Measurements from ENCODE around the gene KIAA0753.
"Not testable (repeated sequence)": the region's sequence is repeated elsewhere in the genome, so short reads cannot be mapped to it uniquely, and the experiment has no call there.

The KIAA0753 gene

DNA sequence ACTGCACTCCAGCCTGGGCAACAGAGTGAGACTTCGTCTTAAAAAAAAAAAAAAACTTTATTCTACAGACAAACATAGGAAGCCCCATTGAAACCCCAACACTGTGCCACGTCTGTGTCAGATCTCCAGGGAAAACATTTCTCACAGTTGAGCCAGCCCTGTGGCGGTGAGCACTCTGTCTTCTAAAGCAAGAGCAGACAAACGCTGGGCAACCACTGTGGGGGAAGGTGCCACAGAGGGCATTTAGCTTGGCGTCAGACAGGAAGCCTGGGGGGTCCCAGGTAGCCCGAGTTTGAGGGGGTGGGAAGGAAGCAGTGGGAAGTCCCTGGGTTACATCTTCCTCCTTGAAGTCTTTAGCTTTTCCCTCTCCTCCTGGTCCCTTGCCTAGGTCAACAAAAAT, 27.0 kb upstream of the KIAA0753 start:
- no peaks in the 10 kb centered on the region for H3K36me3 ChIP-seq (ENCODE audit: insufficient read depth, low read length)
- H3K27me3 ChIP-seq (ENCODE audit: control insufficient read depth in 1 of 2, insufficient read depth in 2 of 2, low read length in 2 of 2) = peaks cover 0 to 6% of the 10 kb centered on the region in 2 donors
- H3K4me3 ChIP-seq (ENCODE audit: low read depth in 1 of 2, low read length in 2 of 2) = no peak overlapping the region
- no peak overlapping the region for H3K27ac ChIP-seq (ENCODE audit: low read depth, low read length)
- H3K9me3 ChIP-seq (ENCODE audit: low read length) = no peaks in the 10 kb centered on the region
- no peak overlapping the region for H3K9ac ChIP-seq (ENCODE audit: low read length)
- no peaks in the 10 kb centered on the region for H3K4me1 ChIP-seq (ENCODE audit: insufficient read depth, low read length)

DNA sequence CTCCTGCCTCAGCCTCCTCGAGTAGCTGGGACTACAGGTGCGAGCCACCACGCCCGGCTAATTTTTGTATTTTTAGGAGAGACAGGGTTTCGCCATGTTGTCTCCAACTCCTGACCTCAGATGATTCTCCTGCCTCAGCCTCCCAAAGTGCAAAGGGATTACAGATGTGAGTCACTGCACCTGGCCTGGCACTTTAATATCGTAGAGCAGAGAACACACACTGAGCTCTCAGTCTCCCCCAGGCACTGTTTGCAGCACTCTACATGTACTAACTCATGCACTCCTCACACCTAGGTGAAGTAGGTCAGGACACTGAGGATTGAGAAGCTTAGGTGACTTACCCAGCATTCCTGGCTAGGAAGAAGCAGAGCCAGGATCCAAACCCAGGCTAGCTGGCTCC, 26.0 kb upstream of the KIAA0753 start:
- Histone ChIP-seq H3K36me3 (ENCODE audit: insufficient read depth, low read length) (no peaks in the 10 kb centered on the region), H3K9me3 (ENCODE audit: low read length) (no peaks in the 10 kb centered on the region), H3K27me3 (ENCODE audit: control insufficient read depth in 1 of 2, insufficient read depth in 2 of 2, low read length in 2 of 2) (peaks cover 0 to 6% of the 10 kb centered on the region in 2 donors), H3K27ac (ENCODE audit: low read depth, low read length) (no peak overlapping the region), H3K9ac (ENCODE audit: low read length) (no peak overlapping the region), H3K4me1 (ENCODE audit: insufficient read depth, low read length) (no peaks in the 10 kb centered on the region), H3K4me3 (ENCODE audit: low read depth in 1 of 2, low read length in 2 of 2) (no peak overlapping the region)

- Histone ChIP-seq H3K9me3 (ENCODE audit: low read length) (no peaks in the 10 kb centered on the region), H3K9ac (ENCODE audit: low read length) (no peak overlapping the region), H3K36me3 (ENCODE audit: insufficient read depth, low read length) (no peaks in the 10 kb centered on the region), H3K4me1 (ENCODE audit: insufficient read depth, low read length) (no peaks in the 10 kb centered on the region), H3K27ac (ENCODE audit: low read depth, low read length) (no peak overlapping the region), H3K4me3 (ENCODE audit: low read depth in 1 of 2, low read length in 2 of 2) (no peak overlapping the region), H3K27me3 (ENCODE audit: control insufficient read depth in 1 of 2, insufficient read depth in 2 of 2, low read length in 2 of 2) (peaks cover 0 to 6% of the 10 kb centered on the region in 2 donors)
Measured at GRCh38 chr17:6666077-6666521, 25.6 kb upstream of the KIAA0753 start.

DNA sequence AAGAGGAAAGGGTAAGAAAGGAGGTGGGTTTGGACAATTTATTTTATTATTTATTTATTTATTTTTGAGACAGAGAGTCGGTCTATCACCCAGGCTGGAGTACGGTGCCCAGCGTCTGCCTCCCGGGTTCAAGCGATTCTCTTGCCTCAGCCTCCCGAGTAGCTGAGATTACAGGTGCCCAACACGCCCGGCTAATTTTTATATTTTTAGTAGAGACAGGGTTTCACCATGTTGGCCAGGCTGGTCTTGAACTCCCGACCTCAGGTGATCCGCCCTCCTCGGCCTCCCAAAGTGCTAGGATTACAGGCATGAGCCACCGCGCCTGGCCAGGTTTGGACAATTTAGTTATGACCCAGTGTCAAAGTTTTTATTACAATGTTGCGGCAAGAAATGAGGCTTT, 22.7 kb upstream of the KIAA0753 start:
- H3K27me3 ChIP-seq (ENCODE audit: control insufficient read depth in 1 of 2, insufficient read depth in 2 of 2, low read length in 2 of 2); H3K27ac ChIP-seq (ENCODE audit: low read depth, low read length); H3K9me3 ChIP-seq (ENCODE audit: low read length); H3K36me3 ChIP-seq (ENCODE audit: insufficient read depth, low read length); H3K4me1 ChIP-seq (ENCODE audit: insufficient read depth, low read length); H3K9ac ChIP-seq (ENCODE audit: low read length); H3K4me3 ChIP-seq (ENCODE audit: low read depth in 1 of 2, low read length in 2 of 2): not testable (repeated sequence)

GRCh38 chr17:6661464-6661848, 20.9 kb upstream of the KIAA0753 start:
- Histone ChIP-seq H3K4me1 (ENCODE audit: insufficient read depth, low read length) (no peaks in the 10 kb centered on the region), H3K27ac (ENCODE audit: low read depth, low read length) (no peak overlapping the region), H3K36me3 (ENCODE audit: insufficient read depth, low read length) (no peaks in the 10 kb centered on the region), H3K4me3 (ENCODE audit: low read depth in 1 of 2, low read length in 2 of 2) (no peak overlapping the region), H3K9me3 (ENCODE audit: low read length) (no peaks in the 10 kb centered on the region), H3K27me3 (ENCODE audit: control insufficient read depth in 1 of 2, insufficient read depth in 2 of 2, low read length in 2 of 2) (peaks cover 0 to 5% of the 10 kb centered on the region in 2 donors), H3K9ac (ENCODE audit: low read length) (no peak overlapping the region)

DNA sequence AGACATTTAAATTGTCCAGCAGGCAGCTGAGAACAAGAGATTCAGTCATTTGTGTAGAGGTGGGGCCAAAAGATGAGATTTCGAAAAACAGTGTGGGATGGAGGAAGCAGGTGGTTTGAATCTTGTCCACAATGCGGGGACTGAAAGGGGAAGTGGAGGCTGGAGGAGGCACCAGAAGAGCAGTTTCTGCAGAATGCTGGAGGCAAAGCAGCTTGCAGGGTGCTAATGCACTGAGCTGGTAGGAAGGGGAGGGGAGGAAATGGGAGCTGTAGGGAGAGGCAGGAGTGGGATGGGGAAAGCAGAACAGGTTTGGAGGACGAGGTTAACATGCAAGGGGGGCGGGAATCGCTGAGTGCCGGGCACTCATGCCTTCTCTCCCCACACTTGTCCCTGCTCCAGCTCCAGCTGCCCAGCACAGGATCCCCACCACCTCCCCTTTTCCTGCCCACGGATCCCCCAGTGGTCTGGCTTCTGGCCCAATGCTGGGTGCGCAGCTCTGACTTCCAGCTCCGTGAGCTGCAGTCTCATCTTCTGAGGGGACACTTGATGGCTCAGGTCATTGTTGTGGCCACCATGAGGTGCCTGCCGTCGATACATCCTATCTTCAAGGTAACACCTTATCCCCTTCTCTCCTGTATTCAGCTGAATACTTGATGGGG, 20.4 kb upstream of the KIAA0753 start:
- H3K4me1 ChIP-seq (ENCODE audit: insufficient read depth, low read length) = no peaks in the 10 kb centered on the region
- no peak overlapping the region for H3K9ac ChIP-seq (ENCODE audit: low read length)
- H3K9me3 ChIP-seq (ENCODE audit: low read length) = no peaks in the 10 kb centered on the region
- no peaks in the 10 kb centered on the region for H3K36me3 ChIP-seq (ENCODE audit: insufficient read depth, low read length)
- H3K4me3 ChIP-seq (ENCODE audit: low read depth in 1 of 2, low read length in 2 of 2) = no peak overlapping the region
- H3K27me3 ChIP-seq (ENCODE audit: control insufficient read depth in 1 of 2, insufficient read depth in 2 of 2, low read length in 2 of 2) = peaks cover 0 to 5% of the 10 kb centered on the region in 2 donors
- no peak overlapping the region for H3K27ac ChIP-seq (ENCODE audit: low read depth, low read length)

- Histone ChIP-seq H3K27me3 (ENCODE audit: control insufficient read depth in 1 of 2, insufficient read depth in 2 of 2, low read length in 2 of 2) (peaks cover 4 to 10% of the 10 kb centered on the region in 2 donors), H3K9me3 (ENCODE audit: low read length) (no peaks in the 10 kb centered on the region), H3K9ac (ENCODE audit: low read length) (no peak overlapping the region), H3K4me1 (ENCODE audit: insufficient read depth, low read length) (no peaks in the 10 kb centered on the region), H3K36me3 (ENCODE audit: insufficient read depth, low read length) (no peaks in the 10 kb centered on the region), H3K27ac (ENCODE audit: low read depth, low read length) (no peak overlapping the region), H3K4me3 (ENCODE audit: low read depth in 1 of 2, low read length in 2 of 2) (no peak overlapping the region)
Measured at GRCh38 chr17:6660101-6660500, 19.6 kb upstream of the KIAA0753 start.

DNA sequence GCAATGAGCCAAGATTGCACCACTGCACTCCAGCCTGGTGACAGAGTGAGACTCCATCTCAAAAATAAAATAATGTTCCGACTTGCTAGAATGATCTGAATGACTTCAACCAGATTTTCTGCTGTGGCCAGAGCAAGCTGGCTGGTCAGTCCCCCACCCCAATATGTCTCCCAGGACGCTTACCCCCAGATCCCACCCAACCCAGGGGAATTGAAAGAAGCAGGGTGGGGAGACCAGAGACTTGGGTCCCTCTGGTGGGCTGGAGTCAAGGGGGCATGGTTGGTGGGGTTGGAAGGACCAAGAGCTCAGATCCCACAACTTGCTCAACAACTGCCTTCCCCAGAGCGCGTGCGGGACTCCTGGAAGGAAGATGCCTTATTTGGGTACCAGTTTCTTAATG, 17.9 kb upstream of the KIAA0753 start:
- H3K9ac ChIP-seq (ENCODE audit: low read length) = not testable (repeated sequence)

DNA sequence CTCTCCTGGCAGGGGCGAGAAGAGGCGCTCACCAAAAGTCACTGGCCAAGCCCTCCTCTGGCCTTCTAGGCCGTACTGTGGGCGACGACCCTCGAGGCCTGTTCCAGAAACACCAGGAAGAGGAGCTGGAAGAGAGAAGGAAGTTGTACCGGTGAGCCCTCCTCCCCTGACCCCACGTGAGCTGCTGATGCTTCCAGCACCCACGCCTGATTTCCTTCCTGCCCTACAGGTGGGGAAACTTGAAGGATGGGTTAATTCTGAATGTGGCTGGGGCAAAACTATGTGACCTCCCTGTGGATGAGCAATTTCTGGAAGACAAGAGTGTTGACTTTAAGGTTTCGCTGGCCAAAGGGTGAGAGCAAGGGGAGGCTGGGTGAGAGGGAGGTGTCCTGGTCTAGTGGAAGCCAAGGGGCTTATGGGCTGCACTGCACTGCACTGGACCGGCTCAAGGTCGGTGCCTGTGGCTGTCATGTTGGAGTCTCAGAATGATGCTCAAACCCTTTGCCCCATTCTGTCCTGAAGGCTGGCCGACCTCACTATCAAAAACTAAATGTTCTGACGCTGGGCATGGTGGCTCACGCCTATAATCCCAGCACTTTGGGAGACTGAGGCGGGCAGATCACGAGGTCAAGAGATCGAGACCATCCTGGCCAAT, 17.2 kb upstream of the KIAA0753 start:
- no peaks in the 10 kb centered on the region for H3K36me3 ChIP-seq (ENCODE audit: insufficient read depth, low read length)
- H3K9ac ChIP-seq (ENCODE audit: low read length) = no peak overlapping the region

More for the DNA sequence above, 17.9 kb upstream of the KIAA0753 start:
- H3K4me3 ChIP-seq (ENCODE audit: low read depth in 1 of 2, low read length in 2 of 2); H3K36me3 ChIP-seq (ENCODE audit: insufficient read depth, low read length); H3K27ac ChIP-seq (ENCODE audit: low read depth, low read length); H3K9me3 ChIP-seq (ENCODE audit: low read length); H3K4me1 ChIP-seq (ENCODE audit: insufficient read depth, low read length): not testable (repeated sequence)
- peaks cover 12 to 18% of the 10 kb centered on the region in 2 donors for H3K27me3 ChIP-seq (ENCODE audit: control insufficient read depth in 1 of 2, insufficient read depth in 2 of 2, low read length in 2 of 2)

GRCh38 chr17:6656797-6657632, 16.5 kb upstream of the KIAA0753 start:
- not testable (repeated sequence) for H3K27ac ChIP-seq (ENCODE audit: low read depth, low read length); H3K4me3 ChIP-seq (ENCODE audit: low read depth in 1 of 2, low read length in 2 of 2); H3K36me3 ChIP-seq (ENCODE audit: insufficient read depth, low read length); H3K9me3 ChIP-seq (ENCODE audit: low read length); H3K4me1 ChIP-seq (ENCODE audit: insufficient read depth, low read length); H3K9ac ChIP-seq (ENCODE audit: low read length)
- H3K27me3 ChIP-seq (ENCODE audit: control insufficient read depth in 1 of 2, insufficient read depth in 2 of 2, low read length in 2 of 2) = peaks cover 12 to 18% of the 10 kb centered on the region in 2 donors

More for the DNA sequence above, 17.2 kb upstream of the KIAA0753 start:
- Histone ChIP-seq H3K4me3 (ENCODE audit: low read depth in 1 of 2, low read length in 2 of 2) (no peak overlapping the region), H3K4me1 (ENCODE audit: insufficient read depth, low read length) (peaks cover under 1% of the 10 kb centered on the region), H3K9me3 (ENCODE audit: low read length) (no peaks in the 10 kb centered on the region), H3K27ac (ENCODE audit: low read depth, low read length) (no peak overlapping the region), H3K27me3 (ENCODE audit: control insufficient read depth in 1 of 2, insufficient read depth in 2 of 2, low read length in 2 of 2) (peaks cover 12 to 18% of the 10 kb centered on the region in 2 donors)

- H3K27me3 ChIP-seq (ENCODE audit: control insufficient read depth in 1 of 2, insufficient read depth in 2 of 2, low read length in 2 of 2) = peaks cover 12 to 18% of the 10 kb centered on the region in 2 donors
- not testable (repeated sequence) for H3K9me3 ChIP-seq (ENCODE audit: low read length); H3K27ac ChIP-seq (ENCODE audit: low read depth, low read length); H3K9ac ChIP-seq (ENCODE audit: low read length); H3K4me1 ChIP-seq (ENCODE audit: insufficient read depth, low read length); H3K36me3 ChIP-seq (ENCODE audit: insufficient read depth, low read length); H3K4me3 ChIP-seq (ENCODE audit: low read depth in 1 of 2, low read length in 2 of 2)
Measured at GRCh38 chr17:6655732-6656361, 15.3 kb upstream of the KIAA0753 start.
